HepG2 (cell line): ENCODE data around the gene ACSS1. TPM values are rescaled to one million over a fixed set of nuclear protein-coding genes. Genes with fewer than 3 reads are reported as not detected.
A peak's percentile ranks its signal among the peaks of the same experiment; 100 is the strongest.

Experiments
- E2F1 ChIP-seq: sonication (generic); formaldehyde crosslinking; IDR thresholded peaks from 2 replicates; pipeline ENCODE4 v1.5.0; 2020; ENCODE audit warnings: missing genetic modification reagents
- HNF4A ChIP-seq: sonication (generic); formaldehyde crosslinking; IDR thresholded peaks from 2 replicates; pipeline ENCODE4 v1.4.0; 2020; ENCODE audit warnings: missing genetic modification reagents
- POGK ChIP-seq: sonication (generic); formaldehyde crosslinking; conservative IDR thresholded peaks from 2 replicates; pipeline ENCODE4 v1.8.0; 2022; ENCODE audit warnings: mild to moderate bottlenecking, moderate library complexity, missing genetic modification reagents
- ZNF782 ChIP-seq: sonication (generic); formaldehyde crosslinking; IDR thresholded peaks from 2 replicates; pipeline ENCODE4 v1.4.0; 2020; ENCODE audit warnings: missing genetic modification reagents, mild to moderate bottlenecking, borderline replicate concordance
- polyA plus RNA-seq, 8 experiments: library from polyadenylated mRNA; depleted of rRNA in 3 of 8; stranded (reverse) in 7 of 8; unstranded in 1 of 8; fragments of >200 nt; fragmentation: Illumina TruSeq in 4 of 8; extraction: Trizol in 4 of 8; gene quantifications; 2 replicates each; pipeline versions ENCODE4 v1.2.1 to v1.2.3, GENCODE V29; 2011 to 2016; ENCODE audit warnings: low read depth in 4 of 8, missing spikeins in 1 of 8, mixed read lengths in 1 of 8; ENCODE audit not compliant: insufficient read depth in 1 of 8
- total RNA-seq, 5 experiments: library from RNA; depleted of rRNA; stranded (reverse); fragments of >200 nt; fragmentation: Illumina TruSeq; extraction: Trizol; gene quantifications; 2 replicates each; pipeline ENCODE4 v1.2.3, GENCODE V29; 2016; ENCODE audit warnings: low read depth in 1 of 5
- TF ChIP-seq, protein P1 (sequence below): sonication (generic); formaldehyde crosslinking; IDR thresholded peaks from 2 replicates; pipeline ENCODE4 v1.4.0; 2020; ENCODE audit warnings: missing genetic modification reagents, low read depth, mild to moderate bottlenecking, borderline replicate concordance
- TF ChIP-seq, protein P2 (sequence below): sonication (generic); formaldehyde crosslinking; IDR thresholded peaks from 2 replicates; pipeline ENCODE4 v1.4.0; 2020; ENCODE audit warnings: missing genetic modification reagents

ACSS1 gene
- total and polyA plus RNA-seq, 2 of the 13 experiments (the other 11 are each of a cell fraction or from before 2014, with no cell fraction given) = 15.2 to 41.6 TPM

GRCh38 chr20:24987873-24988835 lies 69.8 kb downstream of the ACSS1 start (continued):
- TF ChIP-seq, protein P1, sequence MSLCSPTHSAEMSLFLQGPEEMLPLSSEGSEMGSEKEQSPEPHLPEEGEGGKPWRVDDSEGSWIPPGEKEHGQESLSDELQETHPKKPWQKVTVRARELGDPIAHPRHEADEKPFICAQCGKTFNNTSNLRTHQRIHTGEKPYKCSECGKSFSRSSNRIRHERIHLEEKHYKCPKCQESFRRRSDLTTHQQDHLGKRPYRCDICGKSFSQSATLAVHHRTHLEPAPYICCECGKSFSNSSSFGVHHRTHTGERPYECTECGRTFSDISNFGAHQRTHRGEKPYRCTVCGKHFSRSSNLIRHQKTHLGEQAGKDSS (CRISPR knock-in tag) = 0 out of 2 replicates have a peak, but pooled peaks have one; percentile 16
- TF ChIP-seq ZNF782 (CRISPR knock-in tag) (0 out of 2 replicates have a peak, but pooled peaks have one; percentile 58), E2F1 (0 out of 2 replicates have a peak, but pooled peaks have one; percentile 53), HNF4A (CRISPR knock-in tag) (peak; percentile 38), POGK (CRISPR knock-in tag) (0 out of 2 replicates have a peak, but pooled peaks have one; percentile 38)
- TF ChIP-seq, protein P2, sequence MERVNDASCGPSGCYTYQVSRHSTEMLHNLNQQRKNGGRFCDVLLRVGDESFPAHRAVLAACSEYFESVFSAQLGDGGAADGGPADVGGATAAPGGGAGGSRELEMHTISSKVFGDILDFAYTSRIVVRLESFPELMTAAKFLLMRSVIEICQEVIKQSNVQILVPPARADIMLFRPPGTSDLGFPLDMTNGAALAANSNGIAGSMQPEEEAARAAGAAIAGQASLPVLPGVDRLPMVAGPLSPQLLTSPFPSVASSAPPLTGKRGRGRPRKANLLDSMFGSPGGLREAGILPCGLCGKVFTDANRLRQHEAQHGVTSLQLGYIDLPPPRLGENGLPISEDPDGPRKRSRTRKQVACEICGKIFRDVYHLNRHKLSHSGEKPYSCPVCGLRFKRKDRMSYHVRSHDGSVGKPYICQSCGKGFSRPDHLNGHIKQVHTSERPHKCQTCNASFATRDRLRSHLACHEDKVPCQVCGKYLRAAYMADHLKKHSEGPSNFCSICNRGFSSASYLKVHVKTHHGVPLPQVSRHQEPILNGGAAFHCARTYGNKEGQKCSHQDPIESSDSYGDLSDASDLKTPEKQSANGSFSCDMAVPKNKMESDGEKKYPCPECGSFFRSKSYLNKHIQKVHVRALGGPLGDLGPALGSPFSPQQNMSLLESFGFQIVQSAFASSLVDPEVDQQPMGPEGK = no peak
